Fibroblast of skin of right biceps (primary cell): Measurements from ENCODE around the gene FAM89A.
A peak's percentile ranks its signal among the peaks of the same experiment; 100 is the strongest.
"Not testable (repeated sequence)": the region's sequence is repeated elsewhere in the genome, so short reads cannot be mapped to it uniquely, and the experiment has no call there.

ENCODE experiments used
- DNase-seq: peaks from one replicate; pipeline ENCODE4 v3.0.0-alpha.2; 2013

The FAM89A gene

DNA sequence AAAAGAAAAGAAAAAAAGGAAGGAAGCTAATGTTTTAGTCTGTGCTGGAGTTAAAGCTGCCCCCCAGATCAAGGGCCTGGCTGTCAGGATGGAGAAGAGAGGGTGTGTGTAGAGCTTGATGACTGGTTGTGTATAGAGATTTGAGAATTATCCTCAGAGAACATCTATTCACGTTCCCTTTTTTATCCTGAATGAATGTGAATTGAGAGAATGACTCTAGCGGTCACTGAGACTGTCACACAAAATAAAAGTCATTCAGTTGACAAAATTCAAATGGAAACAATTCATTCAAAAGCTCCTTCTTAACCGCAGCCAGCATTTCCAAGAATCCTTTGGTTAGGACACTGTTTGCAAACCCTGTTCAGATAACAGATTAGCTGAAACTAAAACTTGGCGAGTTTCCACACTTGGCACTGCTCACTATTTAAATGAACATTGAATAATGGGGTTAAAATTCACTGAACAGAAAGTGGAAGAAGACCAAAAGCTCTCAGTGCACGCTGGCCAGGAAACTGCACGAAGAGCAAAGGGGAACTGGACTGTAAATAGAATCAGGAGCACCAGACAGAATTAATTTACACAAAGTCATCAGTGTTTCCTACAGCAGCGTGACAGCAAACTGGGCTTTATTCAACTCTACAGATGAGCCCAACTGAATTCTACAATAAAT, 13.6 kb upstream of the FAM89A start:
- peak; percentile 74 for DNase-seq

DNA sequence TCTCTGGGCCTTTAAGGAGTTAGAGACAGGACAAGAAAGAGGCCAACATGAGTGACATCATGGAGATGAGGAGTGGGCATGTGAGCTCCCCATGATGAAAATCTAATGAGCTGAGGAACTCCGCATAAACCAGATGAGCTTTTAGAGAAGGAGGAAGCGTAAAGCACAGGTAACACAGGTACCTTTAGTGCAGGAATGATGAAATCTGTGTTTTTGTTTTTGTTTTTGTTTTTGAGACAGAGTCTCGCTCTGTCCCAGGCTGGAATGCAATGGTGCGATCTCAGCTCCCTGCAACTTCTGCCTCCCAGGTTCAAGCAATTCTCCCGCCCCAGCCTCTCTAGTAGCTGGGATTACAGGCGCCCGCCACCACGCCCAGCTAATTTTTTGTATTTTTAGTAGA, 12.7 kb upstream of the FAM89A start:
- no peak for DNase-seq

DNA sequence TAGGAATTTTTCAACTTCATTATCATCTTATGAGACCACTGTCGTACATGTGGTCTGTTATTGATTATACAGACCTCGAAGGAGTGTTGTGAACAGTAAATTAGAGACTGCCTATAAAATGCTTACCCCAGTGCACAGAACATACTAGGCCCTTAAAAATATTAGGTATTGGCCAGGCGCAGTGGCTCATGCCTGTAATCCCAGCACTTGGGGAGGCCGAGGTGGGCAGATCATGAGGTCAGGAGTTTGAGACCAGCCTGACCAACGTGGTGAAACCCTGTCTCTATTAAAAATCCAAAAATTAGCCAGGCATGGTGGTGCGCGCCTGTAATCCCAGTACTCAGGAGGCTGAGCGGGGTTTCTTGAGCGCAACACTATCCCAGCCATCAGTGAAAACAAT, 10.9 kb upstream of the FAM89A start:
- not testable (repeated sequence) for DNase-seq

DNA sequence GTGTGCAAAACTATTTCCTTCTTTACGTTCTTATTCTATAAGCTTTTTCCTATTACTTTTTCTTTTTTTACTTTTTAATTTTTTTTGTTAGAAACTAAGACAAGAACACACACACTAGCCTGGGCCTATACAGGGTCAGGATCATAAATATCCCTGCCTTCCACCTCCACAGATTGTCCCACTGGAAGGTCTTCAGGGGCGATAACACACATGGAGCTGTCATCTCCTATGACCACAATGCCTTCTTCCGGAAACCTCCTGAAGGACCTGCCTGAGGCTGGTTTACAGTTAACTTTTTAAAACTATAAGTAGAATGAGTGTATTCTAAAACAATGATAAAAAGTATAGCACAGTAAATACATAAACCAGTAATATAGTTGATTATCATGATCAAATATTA, 10.3 kb upstream of the FAM89A start:
- no peak for DNase-seq

DNA sequence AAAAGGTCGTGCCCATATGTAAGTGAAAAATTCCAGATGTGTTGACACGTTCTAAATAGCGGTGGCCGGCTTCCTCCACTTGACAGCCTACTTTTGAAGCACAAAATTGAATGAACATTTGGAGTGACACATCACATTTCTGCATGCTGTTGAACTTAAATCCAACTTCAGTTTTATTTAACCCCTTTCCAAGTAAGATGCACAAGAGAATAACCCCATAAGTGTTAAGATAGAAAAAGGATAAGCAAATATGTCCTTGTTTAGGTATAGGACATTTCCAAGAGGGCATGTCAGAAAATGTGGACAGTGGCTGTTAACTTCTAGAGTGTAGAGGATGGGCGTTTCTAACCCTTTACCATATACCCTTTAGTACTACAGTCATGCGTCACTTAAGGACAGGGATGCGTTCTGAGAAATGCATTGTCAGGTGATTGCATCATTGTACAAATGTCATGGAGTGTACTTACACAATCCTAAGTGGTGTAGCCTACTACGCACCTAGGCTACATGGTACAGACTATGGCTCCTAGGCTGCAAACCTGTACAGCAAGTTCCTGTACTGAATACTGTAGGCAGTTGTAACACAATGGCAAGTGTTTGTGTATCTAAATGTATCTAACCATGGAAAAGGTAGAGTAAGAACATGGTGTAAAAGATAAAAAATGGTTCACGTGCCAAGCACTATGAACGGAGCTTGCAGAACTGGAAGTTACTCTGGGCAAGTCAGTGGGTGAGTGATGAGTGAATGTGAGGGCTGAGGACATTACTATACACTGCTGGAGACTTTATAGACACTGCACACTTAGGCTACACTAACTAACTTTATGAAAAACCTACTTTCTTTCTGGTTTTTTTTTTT, 9.3 kb upstream of the FAM89A start:
- DNase-seq, result no peak

DNA sequence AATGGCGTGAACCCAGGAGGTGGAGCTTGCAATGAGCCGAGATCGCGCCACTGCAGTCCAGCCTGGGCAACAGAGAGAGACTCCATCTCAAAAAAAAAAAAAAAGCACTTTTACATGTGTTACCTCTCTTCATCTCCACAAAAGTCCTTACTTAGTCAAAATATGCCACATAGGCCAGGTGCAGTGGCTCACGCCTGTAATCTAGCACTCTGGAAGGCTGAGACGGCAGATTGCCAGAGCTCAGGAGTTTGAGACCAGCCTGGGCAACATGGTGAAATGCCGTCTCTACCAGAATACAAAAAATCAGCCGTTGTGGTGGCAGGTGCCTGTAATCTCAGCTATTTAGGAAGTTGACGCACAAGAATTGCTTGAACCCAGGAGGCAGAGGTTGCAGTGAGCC, 8.4 kb upstream of the FAM89A start:
- not testable (repeated sequence) for DNase-seq

DNA sequence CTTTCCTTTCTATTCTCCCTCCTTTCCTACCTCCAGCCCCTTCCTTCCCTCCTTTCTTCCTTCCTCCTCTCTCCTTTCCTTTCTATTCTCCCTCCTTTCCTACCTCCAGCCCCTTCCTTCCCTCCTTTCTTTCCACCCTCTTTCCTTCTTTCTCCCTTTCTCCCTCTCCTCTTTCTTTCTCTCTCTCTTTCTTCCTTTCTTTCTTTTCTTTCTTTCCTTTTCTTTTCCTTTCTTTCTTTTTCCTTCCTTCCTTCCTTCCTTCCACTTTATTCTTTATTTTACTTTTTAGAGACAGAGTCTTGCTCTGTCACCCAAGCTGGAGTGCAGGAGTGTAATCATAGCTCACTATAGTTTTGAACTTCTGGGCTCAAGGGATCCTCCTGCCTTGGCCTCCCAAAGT, 7.5 kb upstream of the FAM89A start:
- DNase-seq, result not testable (repeated sequence)

DNA sequence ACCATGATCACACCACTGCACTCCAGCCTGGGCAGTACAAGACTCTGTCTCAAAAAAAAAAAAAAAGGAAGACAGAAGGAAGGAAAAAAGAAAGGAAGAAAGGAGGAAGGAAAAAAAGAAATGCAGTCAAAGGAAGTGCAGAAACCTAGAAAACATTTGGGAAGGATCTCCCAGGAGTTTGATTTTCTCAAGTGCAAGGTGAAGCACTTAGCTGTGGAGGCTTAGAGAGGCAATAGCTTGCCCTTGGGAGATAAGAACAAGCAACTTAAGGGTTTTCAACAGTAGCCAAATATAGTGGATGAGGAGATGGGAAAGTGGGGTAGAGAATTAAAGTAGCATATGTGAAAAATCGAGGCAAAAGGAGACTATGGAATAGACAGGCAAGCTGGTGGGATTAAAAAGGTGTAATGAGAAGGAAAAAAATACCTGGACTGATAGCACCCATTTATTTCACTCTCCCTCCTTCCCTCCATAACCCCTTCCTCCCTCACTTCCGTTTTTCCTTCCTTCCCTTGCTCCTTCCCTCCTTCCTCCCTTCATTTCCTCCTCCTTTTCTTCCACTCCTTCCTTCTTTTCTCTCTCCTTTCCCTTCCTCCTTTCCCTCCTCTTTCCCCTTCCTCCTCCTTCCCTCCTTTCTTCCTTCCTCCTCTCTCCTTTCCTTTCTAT, 6.8 kb upstream of the FAM89A start:
- no peak for DNase-seq

DNA sequence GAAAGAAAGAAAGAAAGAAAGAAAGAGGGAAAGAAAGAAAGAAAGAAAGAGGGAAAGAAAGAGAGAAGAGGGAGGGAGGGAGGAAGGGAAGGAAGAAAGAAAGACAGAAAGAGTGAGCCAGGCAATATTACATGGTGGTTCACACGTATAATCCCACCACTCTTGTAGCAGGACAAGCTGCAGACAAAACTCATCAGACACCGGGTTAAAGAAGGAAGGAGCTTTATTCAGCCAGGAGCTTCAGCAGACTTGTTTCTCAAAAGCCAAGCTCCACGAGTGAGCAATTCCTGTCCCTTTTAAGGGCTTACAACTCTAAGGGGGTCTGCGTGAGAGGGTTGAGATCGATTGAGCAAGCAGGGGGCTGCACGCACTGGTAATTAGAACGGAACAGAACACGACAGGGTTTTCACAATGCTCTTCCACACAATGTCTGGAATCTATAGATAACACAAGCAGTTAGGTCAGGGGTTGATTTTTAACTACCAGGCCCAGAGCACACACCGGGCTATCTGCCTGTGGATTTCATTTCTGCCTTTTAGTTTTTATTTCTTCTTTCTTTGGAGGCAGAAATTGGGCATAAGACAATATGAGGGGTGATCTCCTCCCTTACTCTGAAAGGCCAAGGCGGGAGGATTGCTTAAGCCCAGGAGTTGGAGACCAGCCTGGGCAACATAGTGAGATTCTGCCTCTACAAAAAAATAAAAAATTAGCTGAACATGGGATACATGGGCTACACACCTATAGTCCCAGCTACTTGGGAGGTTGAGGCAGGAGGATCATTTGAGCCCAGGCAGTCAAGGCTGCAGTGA, 6.1 kb upstream of the FAM89A start:
- not testable (repeated sequence) for DNase-seq

DNA sequence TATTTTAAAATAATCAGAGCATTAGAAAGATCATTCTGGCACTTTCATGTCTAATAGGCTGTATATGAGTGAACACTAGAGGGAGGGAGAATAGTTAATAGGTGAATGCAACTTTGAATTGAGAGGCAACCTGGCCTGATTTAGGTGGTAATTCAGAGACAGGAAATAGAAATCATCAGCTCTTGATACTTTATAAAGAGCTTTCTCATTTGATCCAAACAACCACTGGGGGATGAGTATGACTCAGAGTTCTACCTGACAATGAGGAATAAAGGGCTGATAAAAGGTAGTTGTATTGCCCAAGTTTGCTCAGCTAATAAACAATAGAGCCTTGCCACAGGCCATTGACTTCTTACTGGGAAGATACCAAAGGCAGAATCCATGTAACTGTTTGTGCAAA, 5.2 kb upstream of the FAM89A start:
- no peak for DNase-seq

DNA sequence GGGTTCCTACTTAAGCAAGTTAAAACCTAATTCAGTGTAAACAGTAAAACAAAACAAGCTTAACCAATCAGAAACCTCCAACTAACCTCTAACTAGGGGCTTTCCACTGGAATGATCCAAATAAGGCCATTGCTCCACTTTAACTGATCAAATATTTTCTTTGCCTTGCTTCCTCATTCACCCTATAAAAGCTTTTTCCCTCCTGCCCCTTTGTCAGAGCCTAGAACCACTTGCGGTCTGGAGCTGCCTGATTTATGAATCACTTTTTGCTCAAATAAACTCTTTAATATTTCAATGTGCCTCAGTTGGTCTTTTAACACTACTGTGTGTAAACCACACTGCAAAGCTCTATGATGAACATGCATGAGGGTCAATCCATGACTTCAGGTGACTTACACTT, 4.5 kb upstream of the FAM89A start:
- DNase-seq, result no peak

DNA sequence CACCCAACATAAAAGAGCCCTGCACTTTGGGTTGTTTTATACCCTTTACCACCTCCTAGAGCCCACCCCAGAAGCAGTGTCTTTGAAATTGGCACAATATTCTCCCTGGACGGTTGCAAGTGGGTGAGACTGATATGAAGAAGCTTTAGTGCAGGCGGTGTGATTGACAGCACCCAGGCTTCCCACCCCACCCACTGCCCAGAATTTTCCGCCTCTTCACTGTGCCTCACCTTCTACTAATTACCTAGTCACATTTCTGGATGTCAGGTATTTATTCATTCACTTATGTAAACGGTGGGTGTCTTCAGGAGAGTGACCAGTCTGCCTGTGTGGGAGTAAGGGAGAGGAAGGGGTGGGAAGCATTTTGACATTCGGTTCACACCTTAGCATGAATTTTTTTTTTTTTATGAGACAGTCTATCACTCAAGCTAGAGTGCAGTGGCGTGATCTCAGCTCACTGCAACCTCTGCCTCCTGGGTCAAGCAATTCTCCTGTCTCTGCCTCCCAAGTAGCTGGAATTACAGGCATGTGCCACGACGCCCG, 1.7 kb upstream of the FAM89A start:
- no peak for DNase-seq

DNA sequence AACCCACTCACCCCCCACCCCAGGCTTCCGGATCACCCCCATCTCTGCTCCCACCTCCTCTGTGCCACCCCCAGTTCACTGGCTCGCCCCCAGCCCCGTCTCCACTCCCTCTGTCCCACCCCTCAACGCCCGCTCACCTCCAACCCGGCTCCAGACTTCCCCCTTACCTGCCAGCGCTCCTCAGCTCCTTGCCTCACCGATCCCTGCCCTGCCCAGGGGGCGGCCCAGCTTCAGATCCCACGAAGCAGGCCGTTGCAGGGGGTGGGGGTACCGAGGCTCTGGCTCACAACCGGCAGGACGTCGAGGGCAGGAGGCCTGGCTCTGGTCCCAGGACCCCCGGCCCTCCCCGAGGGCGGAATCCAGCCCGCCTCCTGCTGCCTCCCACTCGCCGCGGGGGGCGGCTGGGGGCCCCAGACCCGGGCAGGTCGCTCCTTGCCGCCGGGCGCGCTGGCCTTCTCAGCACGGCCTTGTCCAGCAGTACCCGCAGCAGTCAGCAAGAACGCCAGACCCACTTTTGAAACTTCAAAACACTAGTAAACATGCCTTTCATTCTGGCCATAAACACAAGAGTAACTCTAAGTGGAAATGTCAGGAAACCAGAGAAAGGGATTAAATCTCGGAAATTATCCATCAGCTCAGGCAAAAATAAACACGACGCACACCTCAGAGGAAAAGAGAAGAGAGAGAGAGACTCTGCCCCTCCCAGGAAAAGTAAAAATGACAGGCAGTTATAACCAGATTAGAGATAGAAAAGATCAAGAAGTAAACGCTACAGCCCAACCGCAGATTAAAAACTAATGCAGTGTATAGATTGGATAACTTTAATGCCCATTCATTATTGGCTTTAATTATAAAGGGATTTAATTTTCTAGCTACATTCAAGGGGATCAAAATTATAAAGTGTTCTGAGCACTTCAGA, 1.0 kb upstream of the FAM89A start:
- DNase-seq, result no peak

DNA sequence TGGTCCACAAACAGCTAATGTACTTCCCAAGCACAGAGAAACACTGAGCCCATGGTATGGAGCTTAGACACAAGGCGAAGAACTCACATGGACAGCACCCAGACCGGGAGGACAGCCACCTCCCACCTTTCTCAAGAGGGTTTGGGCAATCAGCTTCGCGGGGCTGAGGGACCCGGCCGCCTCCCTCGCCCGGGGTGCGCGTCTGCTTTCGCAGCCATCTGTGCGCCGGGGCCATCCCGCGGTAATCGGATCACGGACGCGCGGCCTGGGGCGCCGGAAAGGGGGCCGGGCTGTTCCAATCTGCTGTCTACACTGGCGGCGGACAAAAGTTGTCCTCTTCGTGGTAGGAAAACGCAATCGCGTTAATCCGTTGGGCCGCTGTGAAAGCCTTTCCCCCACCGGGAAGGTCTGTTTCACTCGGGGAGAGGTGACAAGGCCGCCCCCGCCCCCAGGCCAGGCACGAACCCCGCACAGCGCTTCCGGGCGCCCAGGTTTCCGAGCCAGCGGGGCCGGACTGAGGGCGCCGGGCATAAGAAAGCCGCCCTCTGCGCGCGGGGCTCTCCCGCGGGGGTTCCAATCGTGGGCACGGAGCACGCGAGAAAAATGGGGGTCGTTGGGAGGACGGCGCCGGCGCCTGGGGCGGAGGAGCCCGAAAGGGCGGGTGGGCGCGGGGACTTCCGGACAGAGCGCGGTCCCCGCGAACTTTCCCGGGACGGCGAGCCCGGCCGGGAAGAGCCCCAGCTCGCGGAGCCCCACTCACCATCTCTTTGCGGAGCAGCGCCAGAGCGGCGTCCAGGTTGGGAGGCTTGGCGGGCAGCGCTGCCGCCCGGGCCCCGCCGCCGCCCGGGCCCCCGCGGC, 664 bp downstream of the FAM89A start:
- DNase-seq, result peak; percentile 39

DNA sequence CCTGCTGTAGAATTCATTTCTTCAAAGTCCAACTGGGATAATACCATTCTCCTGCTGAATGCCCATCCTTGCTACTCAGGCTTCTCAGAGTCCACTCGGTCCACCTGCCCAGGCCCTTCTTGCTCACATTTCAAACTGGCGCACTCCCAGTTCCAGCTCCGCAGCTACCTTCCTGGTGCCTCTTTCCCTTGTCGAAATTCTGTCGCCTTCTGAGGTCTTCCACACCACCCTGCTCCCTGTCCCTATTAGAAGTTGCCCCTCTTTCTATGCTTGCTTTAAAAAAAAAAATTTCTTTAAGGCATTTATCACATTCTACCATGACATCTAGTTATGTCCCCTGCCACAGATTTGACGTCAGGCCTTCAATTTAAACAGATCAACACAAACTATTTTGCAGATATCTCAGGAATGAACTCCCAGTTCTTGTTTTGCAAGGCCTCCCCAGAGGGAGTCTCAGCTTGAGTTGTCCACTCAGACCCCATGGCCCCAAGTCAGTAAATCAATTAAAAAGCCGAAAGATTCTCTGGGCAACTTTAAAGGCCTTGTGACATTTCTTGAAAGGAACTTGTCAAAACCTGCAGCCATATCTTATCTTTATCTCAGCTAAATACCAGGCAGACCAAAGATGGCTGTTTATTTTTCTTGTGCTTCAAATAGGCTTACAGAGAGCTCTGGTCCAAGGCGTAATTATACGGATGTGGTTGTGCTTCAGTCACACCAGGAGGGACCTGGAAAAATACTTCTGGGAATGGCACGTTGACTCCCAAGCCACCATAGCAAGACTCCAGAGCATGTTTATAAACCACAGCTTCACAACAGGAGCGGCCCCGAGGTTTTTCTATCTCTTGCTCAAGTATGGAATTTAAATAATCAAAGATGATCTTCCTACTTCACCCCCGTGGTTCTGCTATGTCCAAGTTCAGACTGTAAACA, 2.2 kb downstream of the FAM89A start:
- no peak for DNase-seq

DNA sequence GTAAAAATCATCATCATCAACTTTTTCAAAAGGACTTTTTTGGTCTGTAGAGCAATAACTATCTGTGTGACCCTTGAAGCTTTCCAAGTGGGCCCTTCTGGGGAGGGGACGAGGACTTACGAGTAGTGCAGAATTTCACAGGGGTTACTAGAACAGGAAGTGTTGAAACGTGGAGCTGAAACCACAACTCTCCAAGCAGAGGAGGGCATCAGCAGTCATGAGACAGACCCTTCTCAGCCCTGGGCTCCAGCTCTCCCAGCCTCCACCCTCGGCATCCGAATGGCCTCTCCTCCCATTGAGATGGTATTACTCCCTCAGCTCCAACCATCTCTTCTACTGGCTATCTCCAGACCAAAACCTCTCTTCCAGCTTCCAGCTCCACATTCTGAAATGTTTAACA, 3.6 kb downstream of the FAM89A start:
- DNase-seq, result no peak

DNA sequence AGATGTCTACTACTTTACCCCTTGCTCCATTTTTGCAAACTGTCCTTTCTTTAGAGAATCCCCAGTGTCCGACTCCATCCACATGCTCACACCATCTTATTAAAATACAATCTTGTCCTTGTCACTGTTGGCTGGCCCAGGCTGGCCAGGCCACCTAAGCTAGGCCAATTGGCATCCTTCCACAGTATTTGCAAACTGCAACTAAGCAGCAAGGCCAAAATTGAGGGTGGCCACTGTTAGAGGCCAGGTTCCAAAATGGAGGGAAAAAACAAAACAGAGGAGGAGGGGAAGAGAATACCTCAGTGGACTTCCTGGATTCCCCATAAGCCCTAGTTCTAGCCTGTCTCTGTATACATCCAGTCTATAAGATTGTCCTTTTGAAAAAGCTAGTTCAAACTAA, 4.3 kb downstream of the FAM89A start:
- DNase-seq, result no peak

DNA sequence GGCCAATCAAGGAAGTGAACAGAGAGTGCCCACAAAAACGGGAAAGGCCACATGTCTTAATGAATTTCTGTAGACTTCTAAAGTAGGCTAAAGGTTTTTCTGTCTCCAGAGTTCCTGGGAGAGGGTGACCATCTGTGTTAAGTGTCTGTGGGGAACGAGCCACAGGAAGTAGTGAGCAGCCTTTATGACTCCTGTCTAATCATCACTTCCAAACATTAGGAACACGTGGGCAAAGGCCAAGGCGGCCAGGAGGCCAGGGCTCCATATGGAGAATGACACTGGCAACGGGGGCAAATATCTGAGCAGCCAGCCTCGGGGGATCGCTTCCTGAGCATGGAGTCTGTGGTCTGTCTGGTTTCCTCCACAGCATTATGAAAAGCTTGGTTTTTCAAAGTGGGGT, 7.1 kb downstream of the FAM89A start:
- DNase-seq, result peak; percentile 9

DNA sequence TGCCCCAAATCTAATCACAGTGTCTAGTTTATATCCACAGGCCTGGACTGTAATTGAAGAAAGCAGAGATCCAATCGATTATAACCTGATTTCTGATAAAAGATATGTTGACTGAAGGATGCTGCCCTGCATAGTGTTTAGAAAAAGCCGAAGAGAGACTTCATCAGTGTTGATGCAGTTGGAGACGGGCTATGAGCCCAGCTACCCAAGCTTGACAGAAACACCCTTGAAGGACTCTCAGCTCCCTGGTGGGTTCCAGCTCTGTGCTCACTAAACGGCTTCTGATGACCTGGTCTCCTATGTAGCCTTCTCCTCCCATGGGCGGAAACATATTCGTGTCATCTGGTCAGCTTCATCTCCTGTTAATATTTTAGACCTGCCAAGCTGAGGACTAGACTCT, 10.2 kb downstream of the FAM89A start:
- DNase-seq, result no peak

DNA sequence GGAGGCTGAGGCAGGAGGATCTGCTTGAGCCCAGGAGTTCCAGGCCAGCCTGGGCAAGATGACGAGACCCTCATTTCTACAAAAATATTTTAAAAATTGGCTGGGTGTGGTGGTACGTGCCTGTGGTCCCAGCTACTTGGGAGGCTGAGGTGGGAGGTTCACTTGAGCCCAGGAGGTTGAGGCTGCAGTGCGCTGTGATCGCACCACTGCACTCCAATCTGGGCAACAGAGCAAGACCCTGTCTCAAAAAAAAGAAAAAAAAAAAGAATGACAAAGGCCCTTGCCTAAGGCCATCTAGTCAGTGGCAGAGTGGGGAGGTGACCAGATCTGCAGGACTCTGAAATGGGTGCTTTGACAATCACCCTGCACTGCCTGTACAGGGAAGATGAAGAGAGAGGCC, 10.8 kb downstream of the FAM89A start:
- DNase-seq, result not testable (repeated sequence)
